OCI-M1 (cell line): ENCODE measurements around the gene TUT7.
A peak's percentile ranks its signal among the peaks of the same experiment; 100 is the strongest.
"Not testable (repeated sequence)": the region's sequence is repeated elsewhere in the genome, so short reads cannot be mapped to it uniquely, and the experiment has no call there.

Experiments used
- DNase-seq: peaks from one replicate; lab custom pipeline; 2025; lab: John Stamatoyannopoulos, UW

The TUT7 gene

DNA sequence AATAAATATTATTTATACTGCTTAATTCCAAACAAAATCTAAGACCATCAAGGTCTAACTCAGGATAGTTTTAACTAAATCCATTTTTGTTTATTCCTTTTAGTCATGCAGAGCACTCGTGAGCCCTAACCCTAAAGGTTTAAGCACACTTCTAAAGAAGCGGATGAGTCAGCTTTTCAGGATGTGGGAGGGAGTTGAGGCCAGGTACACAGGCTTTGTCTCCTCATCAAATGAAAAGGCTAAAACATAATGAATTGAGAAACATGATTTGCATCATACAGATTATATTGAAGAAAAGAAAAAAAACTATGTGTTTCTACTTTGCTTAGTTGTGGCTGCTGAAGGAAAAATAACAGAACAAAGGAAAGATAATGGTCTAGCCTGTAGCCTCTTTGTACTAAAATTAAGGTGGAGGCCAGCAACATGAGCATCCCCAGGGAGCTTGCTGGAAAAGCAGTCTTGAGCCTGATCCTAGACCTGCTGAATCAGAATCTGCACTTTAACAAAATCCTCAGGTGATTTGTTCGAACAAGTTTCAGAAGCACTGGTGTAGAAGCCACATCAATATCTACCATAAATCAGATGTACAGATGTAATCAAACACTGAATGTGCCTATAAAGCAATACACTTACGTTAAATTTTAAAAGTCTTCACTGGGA is 50.8 kb downstream of the TUT7 start:
- no peak for DNase-seq

DNA sequence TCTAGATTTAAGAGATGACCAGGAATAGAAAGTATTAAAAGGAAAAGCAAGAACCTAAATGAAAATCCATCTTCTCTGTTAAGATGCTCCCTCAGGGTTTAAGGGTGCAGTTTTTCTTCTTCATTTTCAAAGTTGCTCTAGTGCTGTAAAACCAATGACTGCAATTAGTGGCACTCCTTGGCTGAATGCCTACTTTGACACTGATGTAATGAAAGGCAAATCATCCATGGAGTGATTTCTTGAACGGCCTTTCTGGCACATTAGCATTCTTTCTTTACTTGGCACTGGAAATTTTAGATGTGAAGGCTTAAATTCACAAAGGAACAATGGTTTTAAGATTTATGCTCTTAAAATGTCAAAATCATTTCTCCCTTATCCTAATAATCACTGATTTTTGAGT is 52.5 kb downstream of the TUT7 start:
- DNase-seq = no peak

DNA sequence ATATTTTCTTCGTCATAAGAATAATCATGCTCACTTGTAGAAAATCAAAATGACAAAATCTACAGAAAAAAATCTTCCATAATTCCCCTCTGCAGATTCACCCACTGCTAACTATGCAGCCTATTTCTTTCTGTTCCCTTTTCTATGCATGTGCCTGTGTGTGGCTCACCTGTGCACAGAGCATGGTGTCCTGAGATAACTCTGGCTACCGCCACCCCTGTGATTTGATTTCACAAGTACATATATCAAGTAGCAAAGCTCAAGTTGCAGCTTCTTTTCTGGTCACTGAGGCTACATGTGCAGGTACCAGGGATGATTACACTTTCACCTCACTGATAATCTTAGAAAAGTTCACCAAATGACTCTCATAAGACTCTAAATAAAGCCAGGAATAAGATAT is 53.5 kb downstream of the TUT7 start:
- no peak for DNase-seq

DNA sequence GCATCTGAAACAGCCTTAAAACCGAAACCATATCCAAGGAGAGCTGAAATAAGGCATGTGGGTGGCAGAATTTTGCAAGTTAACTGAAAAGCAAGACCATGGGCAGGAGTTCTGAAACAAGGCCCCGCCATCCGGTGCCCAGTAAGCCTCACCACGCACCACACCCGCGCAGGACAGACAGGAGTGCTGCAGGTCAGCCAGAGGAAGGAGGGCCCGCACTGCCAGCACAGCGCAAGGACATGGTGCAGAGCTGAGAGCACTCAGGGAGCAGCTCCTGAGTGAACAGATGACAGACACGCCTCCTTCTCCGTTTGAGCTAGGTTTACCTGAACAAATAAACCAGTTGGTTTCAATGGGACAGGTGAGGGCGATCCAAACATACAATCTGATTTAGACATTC is 55.3 kb downstream of the TUT7 start:
- DNase-seq = no peak

DNA sequence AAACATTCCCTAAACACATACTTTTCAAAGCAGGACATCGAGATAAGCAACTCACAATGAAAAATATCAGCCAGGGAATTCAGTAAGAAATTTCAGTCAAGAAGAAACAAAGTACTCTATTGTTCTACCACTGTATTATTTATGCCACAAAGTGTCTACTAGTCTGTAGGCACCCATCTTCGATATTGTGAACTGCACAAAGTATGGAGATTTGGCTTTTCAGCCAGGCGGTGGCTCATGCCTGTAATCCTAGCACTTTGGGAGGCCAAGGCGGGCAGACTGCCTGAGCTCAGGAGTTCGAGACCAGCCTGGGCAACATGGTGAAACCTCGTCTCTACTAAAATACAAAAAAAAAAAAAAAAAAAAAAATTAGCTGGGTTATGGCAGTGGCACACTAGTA is 63.9 kb downstream of the TUT7 start:
- not testable (repeated sequence) for DNase-seq

DNA sequence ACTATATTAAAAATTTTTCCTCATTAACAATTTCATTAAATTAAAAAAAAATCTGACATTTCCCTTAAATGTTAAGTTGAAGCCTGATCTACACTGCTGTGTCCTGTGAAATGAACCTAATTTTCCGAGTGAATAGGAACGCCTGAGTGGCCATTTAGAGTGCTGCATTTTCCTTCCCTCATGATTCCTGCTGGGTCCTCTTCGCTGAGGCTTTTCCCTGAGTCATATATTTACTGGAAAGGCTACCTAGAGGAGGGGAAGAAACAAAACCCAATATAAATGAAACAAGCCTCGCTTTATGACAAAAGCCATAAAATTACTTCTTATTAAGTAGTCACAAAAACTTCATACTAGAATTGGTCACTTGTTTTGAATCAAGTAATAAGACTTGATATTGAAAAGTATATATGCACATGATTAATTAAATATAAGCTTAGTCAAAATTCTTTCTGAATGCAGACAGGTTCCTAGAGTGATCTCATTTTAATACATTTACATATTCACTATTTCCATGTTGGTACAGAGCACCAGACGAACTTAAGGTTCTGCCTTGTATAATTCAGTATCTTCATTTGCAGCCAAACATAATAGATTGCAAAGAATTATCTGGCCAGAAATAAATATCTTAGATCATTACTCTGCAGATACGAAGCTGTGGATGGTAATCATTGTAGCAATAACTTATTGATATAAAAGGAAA is 65.6 kb downstream of the TUT7 start:
- DNase-seq = no peak

DNA sequence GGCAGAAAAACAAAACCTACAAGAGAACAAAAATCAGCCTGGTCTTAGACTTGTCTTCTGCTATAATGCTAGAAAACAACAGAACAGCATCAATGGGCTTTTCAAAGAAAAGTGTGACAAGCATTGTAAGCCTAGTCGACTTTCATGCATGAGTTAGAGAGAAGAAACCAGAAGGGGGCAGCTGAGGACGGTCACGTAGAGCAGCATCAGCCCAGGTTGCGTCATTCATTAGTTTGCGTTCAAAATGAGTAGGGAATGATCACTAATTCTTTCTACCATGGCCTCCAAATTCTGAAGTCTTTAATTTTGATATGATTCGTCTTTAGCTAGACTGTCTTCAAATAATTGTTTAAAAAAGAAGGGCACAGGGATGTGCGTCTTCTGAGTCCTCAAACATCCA is 67.2 kb downstream of the TUT7 start:
- DNase-seq = peak; percentile 73

DNA sequence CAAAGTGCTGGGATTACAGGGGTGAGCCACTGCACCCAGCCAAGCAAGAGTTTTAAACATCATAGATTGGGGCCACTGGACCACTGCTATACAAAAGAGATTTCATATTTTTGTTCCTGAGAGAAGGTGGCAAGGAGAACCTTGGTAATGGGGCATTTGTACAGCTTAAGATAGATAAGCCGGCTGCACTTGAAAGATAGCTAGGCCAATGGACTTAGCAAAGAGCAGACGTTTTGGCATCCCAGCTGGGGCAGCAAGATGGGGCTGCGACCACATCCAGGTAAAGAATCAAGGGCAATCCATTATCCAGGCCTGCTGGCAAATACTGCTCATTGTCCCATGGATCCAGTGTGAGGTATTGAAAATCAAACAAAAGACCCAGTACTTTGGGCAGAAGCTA is 67.9 kb downstream of the TUT7 start:
- peak; percentile 75 for DNase-seq

DNA sequence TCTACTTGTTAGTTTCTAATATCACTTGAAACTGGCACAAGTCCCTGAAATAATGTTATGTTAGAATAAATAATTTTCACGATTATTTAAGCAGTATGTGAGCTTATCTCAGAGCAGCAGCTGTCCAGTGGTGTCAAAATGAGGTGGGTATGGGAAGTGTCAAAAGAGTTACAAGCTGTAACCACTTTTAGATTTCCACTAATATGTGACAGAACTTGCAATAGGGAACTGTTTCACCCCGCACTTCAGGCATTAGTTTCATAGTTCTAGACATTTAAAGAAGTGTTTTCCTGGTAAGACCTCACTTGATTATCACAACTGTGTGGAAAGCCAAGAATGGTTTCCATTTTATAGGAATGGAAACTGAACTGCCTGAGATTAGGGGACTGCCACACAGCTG is 68.9 kb downstream of the TUT7 start:
- DNase-seq = peak; percentile 90

DNA sequence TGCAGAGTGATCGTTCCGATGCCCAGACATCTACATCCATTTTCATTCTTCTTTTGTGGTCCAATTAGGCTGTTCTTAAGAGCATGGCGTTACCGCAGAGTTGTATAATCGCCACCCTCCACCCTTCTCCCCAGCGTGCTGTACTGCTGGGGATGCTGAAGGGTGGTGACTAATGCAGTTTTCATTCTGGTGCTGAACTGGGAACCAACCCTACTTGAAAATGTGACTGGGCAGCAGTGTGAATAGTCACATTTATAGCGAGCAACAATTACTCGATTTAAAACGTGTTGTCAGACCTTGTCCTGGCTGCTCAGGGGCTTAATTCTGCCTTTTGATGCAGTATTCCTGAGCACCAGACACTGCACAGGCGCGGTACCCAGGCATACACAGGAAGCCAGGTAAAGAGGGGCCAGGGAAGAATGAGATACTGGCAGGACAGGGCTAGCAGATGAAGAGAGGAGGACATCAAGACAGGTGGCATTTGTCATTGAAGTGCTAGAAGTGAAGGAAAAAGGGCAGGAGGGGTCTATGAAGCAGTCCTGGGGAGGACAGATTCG is 71.2 kb downstream of the TUT7 start:
- DNase-seq = peak; percentile 86

DNA sequence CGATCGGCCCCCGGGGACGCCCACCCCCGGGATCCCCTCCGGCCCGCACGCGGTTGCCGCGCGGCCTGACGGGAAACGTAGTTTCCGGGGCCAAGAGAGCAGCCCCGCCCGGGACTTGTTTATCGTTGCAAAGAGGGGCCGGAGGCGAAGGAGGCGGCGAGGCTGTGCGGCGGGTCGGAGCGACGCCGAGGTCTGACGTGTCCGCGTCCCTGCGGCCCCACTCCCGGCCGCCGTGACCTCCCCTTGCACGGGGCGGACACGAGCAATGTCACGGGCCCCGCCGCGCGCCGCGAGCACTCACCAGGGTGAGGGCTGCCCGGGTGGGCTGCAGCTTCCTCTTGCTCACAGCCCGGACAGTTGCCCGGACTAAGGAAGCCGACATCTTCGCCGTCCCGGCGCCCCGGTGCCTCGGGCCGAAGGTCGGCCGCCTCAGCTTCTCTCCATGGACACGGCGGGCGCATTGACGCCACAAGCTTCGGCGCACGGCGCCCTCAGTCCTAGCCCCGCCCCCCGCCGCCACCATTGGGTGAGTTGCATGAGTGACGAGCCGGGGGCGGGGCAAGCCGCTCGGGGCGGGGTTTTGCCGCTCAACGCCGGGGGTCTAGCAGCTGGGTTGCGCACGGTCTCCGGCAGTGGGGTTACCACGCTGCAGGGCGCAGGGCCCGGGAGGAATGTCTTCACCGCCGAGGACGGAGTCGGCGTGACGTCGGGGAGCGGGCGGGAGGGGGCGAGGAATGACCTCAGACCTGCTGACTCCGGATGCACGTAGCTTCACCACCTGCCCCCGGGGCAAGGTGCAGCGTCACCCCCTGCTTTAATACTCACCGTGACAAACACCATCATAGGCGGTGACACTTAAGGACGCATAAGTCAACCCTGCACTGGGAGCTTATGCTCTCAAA is 71.9 kb downstream of the TUT7 start, which contains the start of gene ISCA1:
Gene ISCA1 (minus strand): TSS at position 462 of the 902 bp plus-strand sequence. CDS start 80 bp downstream, at position 382.
- peak; percentile 96 for DNase-seq

DNA sequence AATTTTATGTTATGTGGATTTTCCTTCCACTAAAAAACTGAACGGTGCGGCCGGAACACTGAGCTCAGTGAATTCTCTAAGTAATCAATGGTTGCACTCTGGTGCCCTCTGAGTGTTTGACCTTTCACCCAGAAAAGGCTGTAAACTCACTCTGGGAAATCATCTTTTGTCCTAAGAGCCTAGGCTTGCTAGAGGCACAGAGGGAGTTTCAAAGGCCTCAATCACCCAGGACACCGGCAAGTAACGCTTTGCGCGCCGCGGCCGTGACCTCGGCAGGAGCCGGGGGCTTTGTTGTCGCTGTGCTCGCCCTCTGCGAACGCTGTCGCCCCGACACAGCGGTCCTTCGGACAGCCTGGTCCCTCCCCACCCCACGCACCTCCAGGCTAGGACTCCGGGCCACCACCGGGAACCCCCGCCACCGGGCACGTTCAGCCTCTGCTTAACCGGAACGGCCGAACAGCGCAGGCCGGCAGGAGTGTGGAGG is 72.6 kb downstream of the TUT7 start:
- DNase-seq = peak; percentile 71

DNA sequence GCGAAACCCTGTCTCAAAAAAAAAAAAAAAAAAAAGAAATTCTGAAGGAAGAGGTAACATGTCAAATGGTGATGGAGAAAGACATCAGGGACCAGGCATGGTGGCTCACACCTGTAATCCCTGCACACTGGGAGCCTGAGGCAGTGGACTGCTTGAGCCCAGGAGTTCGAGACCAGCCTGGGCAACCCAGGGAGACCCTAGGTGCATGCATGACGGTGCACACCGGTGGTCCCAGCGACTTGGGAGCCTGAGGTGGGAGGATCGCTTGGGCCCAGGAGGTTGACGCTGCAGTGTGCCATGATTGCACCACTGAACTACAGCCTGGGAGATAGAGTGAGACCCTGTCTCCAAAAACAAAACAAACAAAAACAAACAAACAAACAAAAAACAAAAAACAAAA is 73.6 kb downstream of the TUT7 start:
- DNase-seq = no peak

DNA sequence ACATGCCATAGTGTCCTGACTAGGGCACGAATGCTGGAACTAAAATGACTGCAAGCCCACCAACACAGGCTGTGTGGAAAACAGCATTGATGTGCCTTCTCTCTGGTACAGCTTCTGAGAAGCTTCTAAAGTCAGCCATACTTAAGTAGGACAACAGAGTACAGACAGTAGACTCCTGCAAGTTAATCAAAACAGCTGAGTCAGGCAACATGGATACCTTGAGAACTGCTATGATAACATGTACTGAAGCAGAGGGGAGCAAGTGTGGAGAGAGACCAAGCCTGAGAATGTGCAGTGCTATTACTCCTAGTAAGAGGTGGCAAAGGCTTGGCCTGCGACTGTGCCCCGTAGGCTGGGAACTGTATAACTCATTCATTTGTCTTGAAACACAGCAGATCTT is 74.4 kb downstream of the TUT7 start:
- DNase-seq = no peak

DNA sequence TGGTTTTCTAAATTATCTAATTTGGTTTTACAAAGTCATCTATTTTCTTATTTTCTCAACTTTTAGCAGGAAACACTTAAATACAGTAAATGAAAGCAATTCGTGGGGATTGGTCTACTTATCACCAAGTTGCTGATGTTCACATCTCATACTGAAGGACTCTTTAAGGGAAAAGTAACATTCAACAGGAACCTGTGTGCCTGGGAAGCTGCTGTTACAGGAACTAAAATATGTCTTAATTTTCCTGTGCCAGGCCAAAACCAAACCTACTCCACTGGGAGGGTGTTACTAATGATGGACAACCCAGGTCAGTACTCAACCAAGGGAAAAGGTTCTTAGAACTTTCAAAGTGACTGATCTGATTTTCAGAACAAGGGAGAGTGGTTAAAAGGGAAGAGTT is 77.1 kb downstream of the TUT7 start:
- peak; percentile 6 for DNase-seq

DNA sequence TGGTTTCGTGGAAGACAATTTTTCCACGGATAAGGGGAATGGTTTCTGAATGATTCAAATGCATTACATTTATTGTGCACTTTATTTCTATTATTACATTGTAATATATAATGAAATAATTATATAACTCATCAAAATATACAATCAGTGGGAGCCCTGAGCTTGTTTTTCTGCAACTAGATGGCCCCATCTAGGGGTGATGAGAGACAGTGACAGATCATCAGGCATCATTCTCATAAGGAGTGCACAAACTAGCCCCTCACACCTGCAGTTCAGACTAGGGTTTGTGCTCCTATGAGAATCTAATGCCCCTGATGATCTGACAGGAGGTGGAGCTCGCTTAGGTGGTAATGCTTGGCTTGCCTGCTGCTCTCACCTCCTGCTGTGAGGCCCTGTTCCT is 78.2 kb downstream of the TUT7 start:
- peak; percentile 8 for DNase-seq

DNA sequence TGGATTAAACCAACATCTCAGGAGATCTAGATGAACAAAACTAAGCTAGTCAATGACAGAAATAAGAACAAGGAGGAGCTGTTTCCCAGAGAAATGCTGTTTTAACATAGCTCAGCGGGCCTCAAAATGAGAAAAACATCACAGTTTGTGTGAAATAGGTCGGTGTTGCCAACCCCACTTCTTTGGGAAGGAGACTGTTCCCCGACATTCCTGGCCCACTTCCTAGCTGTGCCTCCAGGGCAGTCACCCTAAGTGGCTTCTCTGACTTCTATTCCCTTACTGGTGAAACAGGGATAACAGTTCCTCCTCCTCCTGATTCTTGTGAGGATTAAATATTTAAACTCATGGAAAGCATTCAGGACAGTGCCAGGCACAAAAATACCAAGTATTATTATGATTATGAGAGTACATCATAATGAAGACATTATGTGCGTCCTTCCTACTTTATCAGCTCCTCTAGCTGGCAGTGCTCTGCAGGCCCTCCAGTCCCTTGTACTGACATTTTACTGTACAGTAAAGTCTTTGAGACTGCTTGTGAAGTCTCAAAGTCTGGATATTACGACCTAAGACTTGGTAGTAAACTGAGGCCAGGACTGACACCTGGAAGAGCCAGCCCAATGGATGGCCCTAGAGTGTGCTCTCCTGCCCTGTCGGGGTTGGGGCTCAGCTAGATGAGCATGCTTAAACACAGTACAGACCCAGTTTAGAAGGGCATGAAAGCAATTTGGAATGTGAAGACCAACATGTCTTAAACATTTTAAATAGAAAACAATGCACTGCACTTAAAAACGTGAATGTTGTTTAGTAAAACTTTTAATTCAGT is 79.2 kb downstream of the TUT7 start:
- DNase-seq = no peak

DNA sequence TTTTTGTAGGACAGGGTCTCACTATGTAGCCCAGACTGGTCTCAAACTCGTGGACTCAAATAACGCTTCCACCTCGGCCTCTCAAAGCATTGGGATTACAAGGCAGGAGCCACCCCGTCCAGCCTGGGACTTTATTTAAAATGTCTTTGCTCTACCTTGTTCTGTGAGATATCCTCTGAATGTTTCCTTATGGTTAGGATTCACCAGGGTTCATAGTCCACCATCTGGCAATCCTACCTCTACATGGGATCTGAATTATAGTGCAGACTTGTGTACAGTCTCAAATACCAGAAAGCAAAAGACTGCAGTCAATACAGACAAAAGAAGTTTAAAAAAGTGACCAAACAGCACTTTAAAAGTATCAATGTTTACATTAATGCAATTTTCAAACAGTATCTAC is 82.0 kb downstream of the TUT7 start:
- DNase-seq = no peak

DNA sequence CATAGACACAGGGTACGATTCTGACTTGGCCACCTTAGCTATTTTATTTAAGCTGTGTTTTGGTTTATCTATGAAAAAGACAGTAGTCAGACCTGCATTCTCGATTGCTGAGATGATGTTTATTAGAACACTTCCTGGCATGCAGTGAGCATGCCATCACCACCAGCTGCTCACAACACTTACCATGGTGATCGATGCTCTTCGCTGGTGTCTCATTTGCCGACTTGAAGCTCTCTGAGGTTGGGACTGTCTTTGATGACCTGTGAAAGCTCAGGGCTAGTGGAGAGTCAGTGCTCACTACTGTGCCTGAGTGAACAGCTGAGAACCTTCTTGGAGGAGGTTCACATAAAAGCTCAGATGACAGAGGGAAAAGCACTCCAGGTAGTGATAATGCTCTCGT is 90.3 kb downstream of the TUT7 start:
- no peak for DNase-seq

DNA sequence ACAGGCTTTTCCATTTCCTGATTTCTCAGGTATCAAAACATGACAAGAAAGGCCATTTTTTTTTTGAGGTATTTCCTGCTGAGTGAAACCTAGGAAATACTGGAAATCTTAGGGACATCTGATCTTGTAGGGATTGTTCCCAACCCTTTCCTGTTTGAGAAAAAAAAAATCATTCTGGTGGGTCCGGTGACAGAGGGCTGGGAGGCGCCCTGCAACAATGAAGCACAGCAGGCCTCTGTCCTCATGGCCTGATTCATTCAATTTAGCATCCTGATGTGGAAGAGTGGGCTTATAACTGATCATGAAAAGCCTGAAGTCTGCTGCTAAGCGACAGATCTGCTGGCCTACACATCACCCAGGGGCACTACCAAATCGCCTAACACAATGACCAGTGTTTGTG is 91.7 kb downstream of the TUT7 start:
- no peak for DNase-seq

DNA sequence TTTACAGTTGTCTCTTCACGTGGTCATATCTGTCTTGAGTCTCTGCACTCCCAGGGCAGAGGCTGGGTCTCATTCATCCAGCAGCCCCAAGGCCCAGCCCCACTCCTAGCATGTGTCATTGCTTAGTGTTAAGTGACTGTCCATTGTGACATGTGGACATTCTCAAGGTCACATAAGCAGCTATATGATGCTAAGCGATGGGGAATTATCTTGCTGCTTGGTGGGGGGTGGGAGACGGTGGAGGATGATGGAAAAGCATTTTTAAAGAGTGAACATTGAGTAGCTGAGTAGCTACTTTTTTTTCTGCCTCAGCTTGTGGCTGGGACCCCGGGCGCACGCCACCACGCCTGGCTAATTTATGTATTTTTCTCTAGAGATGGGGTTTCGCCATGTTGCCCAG is 94.7 kb downstream of the TUT7 start, which contains the start of gene C9orf153:
Gene C9orf153 (minus strand): TSS at position 101 of the 400 bp plus-strand sequence. CDS start 30,054 bp downstream, outside the sequence.
- no peak for DNase-seq
